Measurements from ENCODE around the gene GPR25.

GRCh38 chr1:200908191-200908868 is 35.5 kb downstream of the GPR25 start:
- TF ChIP-seq, protein P1, sequence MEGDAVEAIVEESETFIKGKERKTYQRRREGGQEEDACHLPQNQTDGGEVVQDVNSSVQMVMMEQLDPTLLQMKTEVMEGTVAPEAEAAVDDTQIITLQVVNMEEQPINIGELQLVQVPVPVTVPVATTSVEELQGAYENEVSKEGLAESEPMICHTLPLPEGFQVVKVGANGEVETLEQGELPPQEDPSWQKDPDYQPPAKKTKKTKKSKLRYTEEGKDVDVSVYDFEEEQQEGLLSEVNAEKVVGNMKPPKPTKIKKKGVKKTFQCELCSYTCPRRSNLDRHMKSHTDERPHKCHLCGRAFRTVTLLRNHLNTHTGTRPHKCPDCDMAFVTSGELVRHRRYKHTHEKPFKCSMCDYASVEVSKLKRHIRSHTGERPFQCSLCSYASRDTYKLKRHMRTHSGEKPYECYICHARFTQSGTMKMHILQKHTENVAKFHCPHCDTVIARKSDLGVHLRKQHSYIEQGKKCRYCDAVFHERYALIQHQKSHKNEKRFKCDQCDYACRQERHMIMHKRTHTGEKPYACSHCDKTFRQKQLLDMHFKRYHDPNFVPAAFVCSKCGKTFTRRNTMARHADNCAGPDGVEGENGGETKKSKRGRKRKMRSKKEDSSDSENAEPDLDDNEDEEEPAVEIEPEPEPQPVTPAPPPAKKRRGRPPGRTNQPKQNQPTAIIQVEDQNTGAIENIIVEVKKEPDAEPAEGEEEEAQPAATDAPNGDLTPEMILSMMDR (IDR thresholded peaks at IDR 0.05; ENCODE audit: low read depth, low read length) = no peak
- TF ChIP-seq POLR2A (IDR thresholded peaks at IDR 0.05; ENCODE audit: extremely low read depth, insufficient read length) = no peak

Data from NB4 (cell line).